Endodermal cell (in vitro differentiated cells): ENCODE data around the gene HOXA5. TPM values are rescaled to one million over a fixed set of nuclear protein-coding genes. Genes with fewer than 3 reads are reported as not detected.

ENCODE experiments used
- DNase-seq: peaks from one replicate; pipeline ENCODE4 v3.0.0-alpha.2; 2017
- H3K27ac ChIP-seq: 2 replicates; pipeline ENCODE4 v1.5.1; 2013; ENCODE audit warnings: mild to moderate bottlenecking, low read depth, low read length, moderate library complexity
- H3K27me3 ChIP-seq: 2 replicates; pipeline ENCODE4 v1.6.1; 2013; ENCODE audit warnings: mild to moderate bottlenecking, low read length, moderate library complexity; ENCODE audit not compliant: insufficient read depth, control insufficient read depth, poor library complexity, severe bottlenecking
- H3K36me3 ChIP-seq: 2 replicates; pipeline ENCODE4 v1.7.0; 2013; ENCODE audit warnings: mild to moderate bottlenecking, low read length, moderate library complexity; ENCODE audit not compliant: control insufficient read depth, insufficient read depth
- H3K4me1 ChIP-seq: one replicate; pipeline ENCODE4 v1.7.0; 2013; ENCODE audit warnings: low read length; ENCODE audit not compliant: control insufficient read depth, insufficient read depth
- H3K4me3 ChIP-seq: 2 replicates; pipeline ENCODE4 v1.5.1; 2013; ENCODE audit warnings: mild to moderate bottlenecking, low read length, moderate library complexity
- H3K9ac ChIP-seq: 2 replicates; pipeline ENCODE4 v1.6.1; 2013; ENCODE audit warnings: mild to moderate bottlenecking, low read length, moderate library complexity; ENCODE audit not compliant: poor library complexity, severe bottlenecking; ENCODE audit errors: extremely low read depth
- H3K9me3 ChIP-seq: 2 replicates; pipeline ENCODE4 v1.6.1; 2013; ENCODE audit warnings: mild to moderate bottlenecking, low read length, moderate library complexity; ENCODE audit not compliant: control insufficient read depth
- H3K27ac Mint-ChIP-seq: 2 replicates; pipeline ENCODE4 v1.8.0; 2020; ENCODE audit warnings: mixed read lengths
- H3K27me3 Mint-ChIP-seq: 2 replicates; pipeline ENCODE4 v1.8.0; 2021; ENCODE audit warnings: mild to moderate bottlenecking, mixed read lengths; ENCODE audit not compliant: insufficient read depth
- H3K36me3 Mint-ChIP-seq: 2 replicates; pipeline ENCODE4 v1.8.0; 2020; ENCODE audit warnings: low read depth, mixed read lengths
- H3K4me1 Mint-ChIP-seq: 2 replicates; pipeline ENCODE4 v1.8.0; 2020; ENCODE audit warnings: mixed read lengths
- H3K4me3 Mint-ChIP-seq: 2 replicates; pipeline ENCODE4 v1.8.0; 2020; ENCODE audit warnings: mild to moderate bottlenecking, moderate library complexity, mixed read lengths
- H3K9me3 Mint-ChIP-seq: 2 replicates; pipeline ENCODE4 v1.8.0; 2020; ENCODE audit warnings: mild to moderate bottlenecking, mixed read lengths
- WGBS, 2 experiments: methylation state at CpG; one replicate each; pipeline versions ENCODE4 v1.1.5 to v1.1.7; 2013; ENCODE audit warnings: missing lambda C conversion rate in 2 of 2, mixed read lengths in 1 of 2; ENCODE audit not compliant: insufficient coverage in 1 of 2, insufficient read length in 1 of 2; 5-methylcytosine and 5-hydroxymethylcytosine counted together
- total RNA-seq, 2 donors: library from RNA; stranded (reverse); fragmentation: NEBNext Ultra II Directional in 1 of 2; extraction: Animal tissue kit (Norgen Biotek cat#: 25700) in 1 of 2; gene quantifications; 2 replicates in 1 of 2; 3 replicates in 1 of 2; pipeline ENCODE4 v1.2.1, GENCODE V29; 2021
- TF ChIP-seq, protein P1 (sequence below): fragments of 200-600 bp; sonication (generic); conservative IDR thresholded peaks from 2 replicates; pipeline ENCODE4 v1.5.0; 2021; ENCODE audit warnings: antibody characterized with exemption, mild to moderate bottlenecking

HOXA5 gene
- total RNA-seq, 2 donors from 2014 or later, result not detected

DNA sequence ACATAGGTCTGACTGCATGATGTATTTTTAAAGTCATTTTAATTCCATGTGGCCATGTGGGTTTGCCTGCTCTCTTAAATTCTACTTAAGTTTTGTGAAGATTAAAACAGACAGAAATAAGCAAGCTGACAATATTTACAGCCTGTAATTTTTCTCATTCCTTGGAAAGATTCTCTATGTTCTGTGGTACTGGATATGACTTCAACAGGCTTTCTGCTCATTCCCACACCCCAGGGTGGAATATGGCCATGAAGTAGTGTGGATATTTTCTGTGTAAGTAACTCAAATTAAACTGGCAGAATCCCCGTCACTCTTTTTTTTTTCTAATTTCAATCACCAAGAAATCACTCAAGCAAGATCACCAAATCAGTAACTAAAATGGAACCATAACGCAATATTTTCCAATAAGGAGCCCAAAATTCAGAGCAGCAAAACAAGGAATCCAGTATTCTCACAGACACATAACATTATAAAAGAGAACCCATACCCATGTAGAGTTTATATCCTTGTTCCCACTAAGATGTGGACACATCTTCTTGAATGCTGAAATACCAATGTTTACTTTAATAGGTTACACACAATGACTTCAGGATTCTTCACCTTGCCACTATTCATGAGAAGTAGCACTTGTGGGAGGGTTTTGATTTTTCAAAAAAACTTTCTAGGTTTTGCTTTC lies 5.7 kb downstream of the HOXA5 start:
- 63% methylated on average over 1 to 2 of the region's 2 CpGs for WGBS, 2 experiments
- H3K27me3 Mint-ChIP-seq, result peaks cover 100% of the 10 kb centered on the region
- H3K4me3 ChIP-seq, result no peak overlapping the region
- no peak overlapping the region for H3K9ac ChIP-seq
- H3K4me3 Mint-ChIP-seq, result no peak overlapping the region
- H3K36me3 ChIP-seq, result no peaks in the 10 kb centered on the region
- no peak overlapping the region for H3K27ac ChIP-seq
- TF ChIP-seq, protein P1, sequence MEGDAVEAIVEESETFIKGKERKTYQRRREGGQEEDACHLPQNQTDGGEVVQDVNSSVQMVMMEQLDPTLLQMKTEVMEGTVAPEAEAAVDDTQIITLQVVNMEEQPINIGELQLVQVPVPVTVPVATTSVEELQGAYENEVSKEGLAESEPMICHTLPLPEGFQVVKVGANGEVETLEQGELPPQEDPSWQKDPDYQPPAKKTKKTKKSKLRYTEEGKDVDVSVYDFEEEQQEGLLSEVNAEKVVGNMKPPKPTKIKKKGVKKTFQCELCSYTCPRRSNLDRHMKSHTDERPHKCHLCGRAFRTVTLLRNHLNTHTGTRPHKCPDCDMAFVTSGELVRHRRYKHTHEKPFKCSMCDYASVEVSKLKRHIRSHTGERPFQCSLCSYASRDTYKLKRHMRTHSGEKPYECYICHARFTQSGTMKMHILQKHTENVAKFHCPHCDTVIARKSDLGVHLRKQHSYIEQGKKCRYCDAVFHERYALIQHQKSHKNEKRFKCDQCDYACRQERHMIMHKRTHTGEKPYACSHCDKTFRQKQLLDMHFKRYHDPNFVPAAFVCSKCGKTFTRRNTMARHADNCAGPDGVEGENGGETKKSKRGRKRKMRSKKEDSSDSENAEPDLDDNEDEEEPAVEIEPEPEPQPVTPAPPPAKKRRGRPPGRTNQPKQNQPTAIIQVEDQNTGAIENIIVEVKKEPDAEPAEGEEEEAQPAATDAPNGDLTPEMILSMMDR, result no peak
- no peak for DNase-seq
- peaks cover 100% of the 10 kb centered on the region for H3K27me3 ChIP-seq
- no peaks in the 10 kb centered on the region for H3K9me3 ChIP-seq
- H3K4me1 ChIP-seq, result no peaks in the 10 kb centered on the region
- H3K27ac Mint-ChIP-seq, result no peak overlapping the region
- H3K4me1 Mint-ChIP-seq, result peaks cover 6% of the 10 kb centered on the region
- no peaks in the 10 kb centered on the region for H3K9me3 Mint-ChIP-seq
- H3K36me3 Mint-ChIP-seq, result no peaks in the 10 kb centered on the region

DNA sequence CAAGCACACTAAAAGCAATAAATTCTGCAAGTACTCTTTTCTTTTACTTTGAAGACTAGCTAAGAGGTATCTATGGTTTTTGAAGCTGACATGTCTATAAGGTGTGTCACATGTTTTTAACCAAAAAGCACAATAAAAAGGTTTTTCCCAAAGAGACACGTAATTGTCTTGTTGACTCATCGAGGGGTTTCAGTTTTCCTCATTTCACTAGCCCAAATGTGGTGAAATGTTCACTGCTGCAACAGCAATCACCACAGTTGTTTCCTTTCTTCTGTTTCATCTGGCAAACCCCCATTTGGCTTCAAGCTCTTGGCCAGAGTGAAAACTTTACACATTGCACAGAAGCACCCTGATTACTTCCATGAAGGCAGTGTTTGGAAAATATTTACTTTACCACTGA lies 9.1 kb downstream of the HOXA5 start:
- peaks cover 97% of the 10 kb centered on the region for H3K27me3 Mint-ChIP-seq
- no peak overlapping the region for H3K4me3 ChIP-seq
- WGBS, 2 experiments, result 14 to 17% methylated on average over 2 of the region's 2 CpGs
- H3K9me3 Mint-ChIP-seq, result no peaks in the 10 kb centered on the region
- no peaks in the 10 kb centered on the region for H3K4me1 ChIP-seq
- H3K27ac ChIP-seq, result no peak overlapping the region
- H3K27ac Mint-ChIP-seq, result no peak overlapping the region
- no peaks in the 10 kb centered on the region for H3K4me1 Mint-ChIP-seq
- H3K9ac ChIP-seq, result no peak overlapping the region
- H3K36me3 Mint-ChIP-seq, result no peaks in the 10 kb centered on the region
- TF ChIP-seq, protein P1, result no peak
- DNase-seq, result no peak
- H3K9me3 ChIP-seq, result no peaks in the 10 kb centered on the region
- no peaks in the 10 kb centered on the region for H3K36me3 ChIP-seq
- no peak overlapping the region for H3K4me3 Mint-ChIP-seq
- peaks cover 99% of the 10 kb centered on the region for H3K27me3 ChIP-seq

DNA sequence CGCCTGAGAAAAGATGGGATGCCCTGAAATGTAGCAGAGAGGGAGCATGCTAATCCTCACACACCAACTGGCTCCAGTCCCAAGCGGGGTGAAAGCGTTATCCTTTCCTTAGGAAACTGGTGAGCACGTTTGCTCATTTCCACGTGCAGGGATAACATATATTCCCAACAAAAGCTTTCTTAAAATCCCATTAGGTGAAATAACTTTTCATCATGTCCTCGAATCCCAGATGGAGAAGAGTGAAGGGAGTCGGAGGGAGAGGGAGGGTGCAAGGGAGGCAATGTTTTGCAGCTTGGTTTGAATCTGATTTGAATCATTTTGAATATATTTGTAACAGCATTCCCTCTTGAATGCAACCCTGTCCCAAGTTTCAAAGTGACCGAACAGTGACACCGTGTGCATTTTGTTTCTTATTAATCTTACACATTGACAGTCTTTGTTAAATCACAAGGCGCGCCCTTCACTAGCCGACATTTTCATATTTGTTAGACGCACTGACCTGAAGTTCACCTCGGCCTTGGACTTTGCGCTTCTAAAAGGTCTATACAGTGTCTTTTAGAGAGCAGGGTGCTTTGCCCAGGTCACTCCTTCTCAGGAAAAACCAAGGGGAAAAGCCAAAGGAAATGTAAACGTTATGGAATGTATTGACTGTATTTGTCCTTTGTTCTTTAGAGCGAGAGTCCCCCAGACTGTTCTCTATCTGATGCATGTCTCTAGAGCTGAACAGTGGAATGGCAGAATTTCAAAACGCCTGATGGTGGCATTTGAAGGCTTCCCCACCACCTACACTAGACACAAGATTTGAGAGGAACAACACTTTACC lies 9.9 kb downstream of the HOXA5 start:
- H3K27ac ChIP-seq, result no peak overlapping the region
- no peaks in the 10 kb centered on the region for H3K36me3 Mint-ChIP-seq
- TF ChIP-seq, protein P1, result no peak
- no peaks in the 10 kb centered on the region for H3K36me3 ChIP-seq
- DNase-seq, result no peak
- no peak overlapping the region for H3K9ac ChIP-seq
- no peaks in the 10 kb centered on the region for H3K4me1 Mint-ChIP-seq
- no peak overlapping the region for H3K4me3 ChIP-seq
- H3K4me3 Mint-ChIP-seq, result no peak overlapping the region
- no peaks in the 10 kb centered on the region for H3K9me3 Mint-ChIP-seq
- peaks cover 97% of the 10 kb centered on the region for H3K27me3 Mint-ChIP-seq
- H3K27ac Mint-ChIP-seq, result no peak overlapping the region
- WGBS, 2 experiments, result 14 to 22% methylated on average over 13 to 18 of the region's 18 CpGs
- peaks cover 99% of the 10 kb centered on the region for H3K27me3 ChIP-seq
- no peaks in the 10 kb centered on the region for H3K4me1 ChIP-seq
- peaks cover 4% of the 10 kb centered on the region for H3K9me3 ChIP-seq
